Measurements from ENCODE around the gene CLIP2. TPM values are rescaled to one million over a fixed set of nuclear protein-coding genes. Genes with fewer than 3 reads are reported as not detected.

The CLIP2 gene
- total RNA-seq, 1 experiment from 2014 or later: 37.9 TPM

DNA sequence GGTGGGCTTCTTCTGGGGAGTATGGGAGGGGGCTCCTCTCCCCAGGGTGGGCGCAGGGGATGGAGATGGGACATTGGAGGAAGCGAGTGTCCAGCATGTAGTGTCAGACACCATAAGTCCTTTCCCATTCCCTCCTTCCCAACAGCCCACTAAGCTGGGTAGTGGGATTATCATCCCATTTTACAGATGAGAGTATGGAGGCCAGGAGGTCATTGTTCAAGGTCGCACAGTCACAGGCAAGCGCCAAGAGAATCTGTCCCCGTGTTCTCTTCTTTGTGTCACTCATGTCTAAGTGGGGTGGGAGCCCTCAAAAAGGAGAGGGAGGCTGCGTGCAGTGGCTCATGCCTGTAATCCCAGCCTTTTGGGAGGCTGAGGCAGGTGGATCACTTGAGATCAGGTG lies 64.8 kb downstream of the CLIP2 start:
- Histone ChIP-seq H3K79me2 (ENCODE audit: low read depth) (no peaks in the 10 kb centered on the region), H3K4me2 (no peak overlapping the region), H4K20me1 (ENCODE audit: insufficient read depth) (no peaks in the 10 kb centered on the region), H3K4me3 (no peak overlapping the region), H3K27me3 (ENCODE audit: insufficient read depth, low read depth) (no peaks in the 10 kb centered on the region), H3K4me1 (replicated peaks; ENCODE audit: insufficient read depth) (peaks cover 12% of the 10 kb centered on the region), H2AFZ (no peak overlapping the region), H3K9me3 (ENCODE audit: insufficient read depth, low read depth) (no peaks in the 10 kb centered on the region), H3K36me3 (ENCODE audit: low read depth) (no peaks in the 10 kb centered on the region), H3F3A (ENCODE audit: insufficient read depth, low read depth) (peaks cover 10% of the 10 kb centered on the region; the same call in 1 of the 2 replicates), H3K9me2 (ENCODE audit: insufficient read depth) (no peaks in the 10 kb centered on the region), H3K27ac (no peak overlapping the region)
- CTCF ChIA-PET: no interaction called here
- no peak for DNase-seq
- POLR2A ChIA-PET (ENCODE audit: unreplicated experiment): no interaction called here
- BruUV-seq (replicated peaks): no TSS peak
- intact Hi-C loops (cut with micrococcal nuclease; ENCODE audit: unreplicated experiment): no loop called here
- TF ChIP-seq EZH2 (IDR thresholded peaks at IDR 0.05; ENCODE audit: low read depth): no peak
- TF ChIP-seq, protein P1, sequence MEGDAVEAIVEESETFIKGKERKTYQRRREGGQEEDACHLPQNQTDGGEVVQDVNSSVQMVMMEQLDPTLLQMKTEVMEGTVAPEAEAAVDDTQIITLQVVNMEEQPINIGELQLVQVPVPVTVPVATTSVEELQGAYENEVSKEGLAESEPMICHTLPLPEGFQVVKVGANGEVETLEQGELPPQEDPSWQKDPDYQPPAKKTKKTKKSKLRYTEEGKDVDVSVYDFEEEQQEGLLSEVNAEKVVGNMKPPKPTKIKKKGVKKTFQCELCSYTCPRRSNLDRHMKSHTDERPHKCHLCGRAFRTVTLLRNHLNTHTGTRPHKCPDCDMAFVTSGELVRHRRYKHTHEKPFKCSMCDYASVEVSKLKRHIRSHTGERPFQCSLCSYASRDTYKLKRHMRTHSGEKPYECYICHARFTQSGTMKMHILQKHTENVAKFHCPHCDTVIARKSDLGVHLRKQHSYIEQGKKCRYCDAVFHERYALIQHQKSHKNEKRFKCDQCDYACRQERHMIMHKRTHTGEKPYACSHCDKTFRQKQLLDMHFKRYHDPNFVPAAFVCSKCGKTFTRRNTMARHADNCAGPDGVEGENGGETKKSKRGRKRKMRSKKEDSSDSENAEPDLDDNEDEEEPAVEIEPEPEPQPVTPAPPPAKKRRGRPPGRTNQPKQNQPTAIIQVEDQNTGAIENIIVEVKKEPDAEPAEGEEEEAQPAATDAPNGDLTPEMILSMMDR (conservative IDR thresholded peaks at IDR 0.05): no peak

DNA sequence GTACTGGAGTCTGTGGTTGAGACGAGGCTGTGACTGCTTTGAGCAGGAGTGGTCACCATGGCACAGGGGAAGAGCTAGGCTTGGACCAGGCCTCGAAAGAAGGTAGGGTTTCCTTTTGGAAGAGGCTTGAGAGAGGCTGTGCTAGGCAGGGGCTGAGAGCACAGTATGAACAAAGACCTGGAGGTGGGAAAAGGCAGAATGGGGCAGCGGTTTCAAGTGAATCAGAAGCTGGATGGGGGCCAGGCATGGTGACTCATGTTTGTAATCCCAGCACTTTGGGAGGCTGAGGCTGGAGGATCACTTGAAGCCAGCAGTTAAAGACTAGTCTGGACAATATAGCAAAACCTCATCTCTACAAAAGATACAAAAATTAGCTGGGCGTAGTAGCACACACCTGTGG lies 65.9 kb downstream of the CLIP2 start:
- no peaks in the 10 kb centered on the region for H3K79me2 ChIP-seq (ENCODE audit: low read depth)
- no peaks in the 10 kb centered on the region for H3K36me3 ChIP-seq (ENCODE audit: low read depth)
- peaks cover 10% of the 10 kb centered on the region; the same call in 1 of the 2 replicates for H3F3A ChIP-seq (ENCODE audit: insufficient read depth, low read depth)
- intact Hi-C loops (cut with micrococcal nuclease; ENCODE audit: unreplicated experiment): no loop called here
- CTCF ChIA-PET: interaction anchor here (0.6 kb wide), 1 partner anchor 16 kb away, joined by 13 read pairs; no protein-coding TSS in a partner anchor
- no peaks in the 10 kb centered on the region for H3K9me2 ChIP-seq (ENCODE audit: insufficient read depth)
- H3K9me3 ChIP-seq (ENCODE audit: insufficient read depth, low read depth): no peaks in the 10 kb centered on the region
- BruUV-seq (replicated peaks): no TSS peak
- no peaks in the 10 kb centered on the region for H4K20me1 ChIP-seq (ENCODE audit: insufficient read depth)
- H3K4me2 ChIP-seq: peak overlapping the region; percentile 39
- no peaks in the 10 kb centered on the region for H3K27me3 ChIP-seq (ENCODE audit: insufficient read depth, low read depth)
- H2AFZ ChIP-seq: no peak overlapping the region
- H3K4me1 ChIP-seq (replicated peaks; ENCODE audit: insufficient read depth): peaks cover 12% of the 10 kb centered on the region
- POLR2A ChIA-PET (ENCODE audit: unreplicated experiment): no interaction called here
- H3K27ac ChIP-seq: no peak overlapping the region
- TF ChIP-seq, protein P1 (conservative IDR thresholded peaks at IDR 0.05): no peak
- no peak for TF ChIP-seq EZH2 (IDR thresholded peaks at IDR 0.05; ENCODE audit: low read depth)
- no peak overlapping the region for H3K4me3 ChIP-seq
- DNase-seq: peak; percentile 63 to 67

DNA sequence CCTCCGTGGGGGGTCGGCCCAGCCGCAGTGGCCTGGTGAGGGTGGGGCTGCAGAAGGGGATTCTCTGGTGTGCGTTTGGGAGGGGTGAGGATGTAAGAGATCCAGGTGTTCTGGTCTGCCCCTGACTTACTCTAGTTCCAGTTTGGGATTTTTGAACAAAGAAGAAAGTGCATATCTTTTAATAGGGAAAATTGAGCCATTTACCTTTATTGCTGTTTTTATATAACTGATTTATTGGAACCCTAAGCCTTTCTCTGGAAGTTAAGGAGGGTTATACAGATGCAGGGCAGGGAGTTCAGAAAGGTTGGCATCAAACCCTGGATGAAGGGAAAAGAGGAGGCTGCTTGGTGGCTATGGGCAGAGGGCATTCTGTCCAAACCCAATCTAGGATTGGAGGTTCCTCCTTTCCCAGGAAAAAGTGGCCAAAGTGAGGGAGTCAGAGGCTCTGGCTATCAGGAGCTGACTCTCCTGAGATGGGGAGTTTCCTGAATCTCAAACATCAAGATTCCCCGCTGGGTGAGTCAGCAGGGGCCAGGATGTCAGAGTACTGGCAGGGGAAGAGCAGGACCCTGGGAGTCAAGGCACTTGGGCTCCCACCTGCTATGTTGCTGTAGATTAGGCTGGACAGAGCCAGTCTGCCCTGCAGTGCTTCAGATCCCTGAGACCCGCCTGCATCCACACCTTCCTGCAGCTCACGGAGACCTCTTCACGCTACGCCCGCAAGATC lies 67.5 kb downstream of the CLIP2 start:
- no peaks in the 10 kb centered on the region for H3K36me3 ChIP-seq (ENCODE audit: low read depth)
- H3K4me1 ChIP-seq (replicated peaks; ENCODE audit: insufficient read depth): peaks cover 12% of the 10 kb centered on the region
- no peaks in the 10 kb centered on the region for H3K27me3 ChIP-seq (ENCODE audit: insufficient read depth, low read depth)
- TF ChIP-seq, protein P1 (conservative IDR thresholded peaks at IDR 0.05): no peak
- no peak for TF ChIP-seq EZH2 (IDR thresholded peaks at IDR 0.05; ENCODE audit: low read depth)
- H3K79me2 ChIP-seq (ENCODE audit: low read depth): no peaks in the 10 kb centered on the region
- H3K9me3 ChIP-seq (ENCODE audit: insufficient read depth, low read depth): no peaks in the 10 kb centered on the region
- BruUV-seq (replicated peaks): no TSS peak
- no peak for DNase-seq
- H2AFZ ChIP-seq: no peak overlapping the region
- H4K20me1 ChIP-seq (ENCODE audit: insufficient read depth): no peaks in the 10 kb centered on the region
- H3F3A ChIP-seq (ENCODE audit: insufficient read depth, low read depth): peaks cover 9% of the 10 kb centered on the region; the same call in 1 of the 2 replicates
- H3K4me2 ChIP-seq: no peak overlapping the region
- no peaks in the 10 kb centered on the region for H3K9me2 ChIP-seq (ENCODE audit: insufficient read depth)
- POLR2A ChIA-PET (ENCODE audit: unreplicated experiment): no interaction called here
- no peak overlapping the region for H3K4me3 ChIP-seq
- CTCF ChIA-PET: interaction anchor here (0.6 kb wide), 1 partner anchor 150 kb away, joined by 5 read pairs; no protein-coding TSS in a partner anchor
- intact Hi-C loops (cut with micrococcal nuclease; ENCODE audit: unreplicated experiment): no loop called here
- no peak overlapping the region for H3K27ac ChIP-seq

Measured in PC-9 (cell line).